Measurements from ENCODE around the gene EIF3M.

Gene EIF3M

GRCh38 chr11:32569313-32569881 is 14.2 kb upstream of the EIF3M start:
- Histone ChIP-seq H3K27ac (ENCODE audit: low read depth, low read length) (no peak overlapping the region), H3K27me3 (ENCODE audit: control insufficient read depth, insufficient read depth, low read length) (peaks cover 8% of the 10 kb centered on the region; the same call in 1 of the 2 replicates), H3K4me3 (ENCODE audit: low read depth, low read length) (no peak overlapping the region)

GRCh38 chr11:32571039-32571438 is 12.6 kb upstream of the EIF3M start:
- peaks cover 8% of the 10 kb centered on the region; the same call in 1 of the 2 replicates for H3K27me3 ChIP-seq (ENCODE audit: control insufficient read depth, insufficient read depth, low read length)
- H3K27ac ChIP-seq (ENCODE audit: low read depth, low read length) = no peak overlapping the region
- H3K36me3 ChIP-seq (ENCODE audit: control insufficient read depth, insufficient read depth, low read length) = no peaks in the 10 kb centered on the region

More at GRCh38 chr11:32569313-32569881, 14.2 kb upstream of the EIF3M start:
- Histone ChIP-seq H3K9me3 (ENCODE audit: control insufficient read depth, insufficient read depth, low read depth, low read length) (no peaks in the 10 kb centered on the region), H3K9ac (ENCODE audit: low read length) (no peak overlapping the region), H3K4me1 (ENCODE audit: control insufficient read depth, insufficient read depth, low read length) (peaks cover 8% of the 10 kb centered on the region), H3K36me3 (ENCODE audit: control insufficient read depth, insufficient read depth, low read length) (no peaks in the 10 kb centered on the region)

GRCh38 chr11:32573228-32573627 is 10.4 kb upstream of the EIF3M start:
- H3K9me3 ChIP-seq (ENCODE audit: control insufficient read depth, insufficient read depth, low read depth, low read length) = no peaks in the 10 kb centered on the region
- H3K27ac ChIP-seq (ENCODE audit: low read depth, low read length) = no peak overlapping the region
- peaks cover 8% of the 10 kb centered on the region; the same call in 1 of the 2 replicates for H3K27me3 ChIP-seq (ENCODE audit: control insufficient read depth, insufficient read depth, low read length)
- peaks cover 8% of the 10 kb centered on the region for H3K4me1 ChIP-seq (ENCODE audit: control insufficient read depth, insufficient read depth, low read length)
- H3K9ac ChIP-seq (ENCODE audit: low read length) = no peak overlapping the region
- H3K36me3 ChIP-seq (ENCODE audit: control insufficient read depth, insufficient read depth, low read length) = no peaks in the 10 kb centered on the region
- H3K4me3 ChIP-seq (ENCODE audit: low read depth, low read length) = no peak overlapping the region

More at GRCh38 chr11:32571039-32571438, 12.6 kb upstream of the EIF3M start:
- Histone ChIP-seq H3K4me1 (ENCODE audit: control insufficient read depth, insufficient read depth, low read length) (peaks cover 8% of the 10 kb centered on the region), H3K9me3 (ENCODE audit: control insufficient read depth, insufficient read depth, low read depth, low read length) (no peaks in the 10 kb centered on the region), H3K4me3 (ENCODE audit: low read depth, low read length) (no peak overlapping the region), H3K9ac (ENCODE audit: low read length) (no peak overlapping the region)

GRCh38 chr11:32574421-32574820 is 9.2 kb upstream of the EIF3M start:
- Histone ChIP-seq H3K9ac (ENCODE audit: low read length) (no peak overlapping the region), H3K27ac (ENCODE audit: low read depth, low read length) (no peak overlapping the region), H3K4me1 (ENCODE audit: control insufficient read depth, insufficient read depth, low read length) (peaks cover 8% of the 10 kb centered on the region), H3K4me3 (ENCODE audit: low read depth, low read length) (no peak overlapping the region), H3K36me3 (ENCODE audit: control insufficient read depth, insufficient read depth, low read length) (no peaks in the 10 kb centered on the region), H3K9me3 (ENCODE audit: control insufficient read depth, insufficient read depth, low read depth, low read length) (no peaks in the 10 kb centered on the region), H3K27me3 (ENCODE audit: control insufficient read depth, insufficient read depth, low read length) (peaks cover 8% of the 10 kb centered on the region; the same call in 1 of the 2 replicates)

- Histone ChIP-seq H3K36me3 (ENCODE audit: control insufficient read depth, insufficient read depth, low read length) (no peaks in the 10 kb centered on the region), H3K4me3 (ENCODE audit: low read depth, low read length) (no peak overlapping the region), H3K4me1 (ENCODE audit: control insufficient read depth, insufficient read depth, low read length) (peaks cover 8% of the 10 kb centered on the region), H3K27ac (ENCODE audit: low read depth, low read length) (no peak overlapping the region), H3K9ac (ENCODE audit: low read length) (no peak overlapping the region), H3K27me3 (ENCODE audit: control insufficient read depth, insufficient read depth, low read length) (peaks cover 8% of the 10 kb centered on the region; the same call in 1 of the 2 replicates), H3K9me3 (ENCODE audit: control insufficient read depth, insufficient read depth, low read depth, low read length) (no peaks in the 10 kb centered on the region)
Measured at GRCh38 chr11:32575070-32575469, 8.6 kb upstream of the EIF3M start.

GRCh38 chr11:32576456-32576855 is 7.2 kb upstream of the EIF3M start:
- no peaks in the 10 kb centered on the region for H3K9me3 ChIP-seq (ENCODE audit: control insufficient read depth, insufficient read depth, low read depth, low read length)
- no peaks in the 10 kb centered on the region for H3K27me3 ChIP-seq (ENCODE audit: control insufficient read depth, insufficient read depth, low read length)
- H3K36me3 ChIP-seq (ENCODE audit: control insufficient read depth, insufficient read depth, low read length) = no peaks in the 10 kb centered on the region
- peaks cover 8% of the 10 kb centered on the region for H3K4me1 ChIP-seq (ENCODE audit: control insufficient read depth, insufficient read depth, low read length)
- H3K4me3 ChIP-seq (ENCODE audit: low read depth, low read length) = no peak overlapping the region
- H3K27ac ChIP-seq (ENCODE audit: low read depth, low read length) = no peak overlapping the region
- no peak overlapping the region for H3K9ac ChIP-seq (ENCODE audit: low read length)

GRCh38 chr11:32580967-32581366 is 2.7 kb upstream of the EIF3M start:
- H3K4me1 ChIP-seq (ENCODE audit: control insufficient read depth, insufficient read depth, low read length) = peaks cover 15% of the 10 kb centered on the region
- no peaks in the 10 kb centered on the region for H3K9me3 ChIP-seq (ENCODE audit: control insufficient read depth, insufficient read depth, low read depth, low read length)
- H3K9ac ChIP-seq (ENCODE audit: low read length) = no peak overlapping the region
- H3K36me3 ChIP-seq (ENCODE audit: control insufficient read depth, insufficient read depth, low read length) = no peaks in the 10 kb centered on the region
- no peak overlapping the region for H3K27ac ChIP-seq (ENCODE audit: low read depth, low read length)
- H3K27me3 ChIP-seq (ENCODE audit: control insufficient read depth, insufficient read depth, low read length) = no peaks in the 10 kb centered on the region
- no peak overlapping the region for H3K4me3 ChIP-seq (ENCODE audit: low read depth, low read length)

- peaks cover 20% of the 10 kb centered on the region for H3K4me1 ChIP-seq (ENCODE audit: control insufficient read depth, insufficient read depth, low read length)
- no peaks in the 10 kb centered on the region for H3K27me3 ChIP-seq (ENCODE audit: control insufficient read depth, insufficient read depth, low read length)
- H3K36me3 ChIP-seq (ENCODE audit: control insufficient read depth, insufficient read depth, low read length) = 0 out of 2 replicates have a peak, but pooled peaks cover under 1% of the 10 kb centered on the region
- H3K27ac ChIP-seq (ENCODE audit: low read depth, low read length) = no peak overlapping the region
- no peaks in the 10 kb centered on the region for H3K9me3 ChIP-seq (ENCODE audit: control insufficient read depth, insufficient read depth, low read depth, low read length)
- no peak overlapping the region for H3K4me3 ChIP-seq (ENCODE audit: low read depth, low read length)
- H3K9ac ChIP-seq (ENCODE audit: low read length) = no peak overlapping the region
Measured at GRCh38 chr11:32581556-32581955, 2.1 kb upstream of the EIF3M start.

GRCh38 chr11:32584921-32585320 is 1.3 kb downstream of the EIF3M start:
- H3K9me3 ChIP-seq (ENCODE audit: control insufficient read depth, insufficient read depth, low read depth, low read length) = no peaks in the 10 kb centered on the region
- H3K36me3 ChIP-seq (ENCODE audit: control insufficient read depth, insufficient read depth, low read length) = peaks cover 31% of the 10 kb centered on the region
- H3K9ac ChIP-seq (ENCODE audit: low read length) = peak overlapping the region; percentile 100
- H3K27ac ChIP-seq (ENCODE audit: low read depth, low read length) = peak overlapping the region; percentile 10; the same call in 1 of the 2 replicates
- H3K4me1 ChIP-seq (ENCODE audit: control insufficient read depth, insufficient read depth, low read length) = peaks cover 20% of the 10 kb centered on the region
- H3K4me3 ChIP-seq (ENCODE audit: low read depth, low read length) = peak overlapping the region; percentile 97
- H3K27me3 ChIP-seq (ENCODE audit: control insufficient read depth, insufficient read depth, low read length) = no peaks in the 10 kb centered on the region

- Histone ChIP-seq H3K27ac (ENCODE audit: low read depth, low read length) (no peak overlapping the region), H3K4me1 (ENCODE audit: control insufficient read depth, insufficient read depth, low read length) (peaks cover 14% of the 10 kb centered on the region), H3K9me3 (ENCODE audit: control insufficient read depth, insufficient read depth, low read depth, low read length) (no peaks in the 10 kb centered on the region), H3K27me3 (ENCODE audit: control insufficient read depth, insufficient read depth, low read length) (no peaks in the 10 kb centered on the region), H3K36me3 (ENCODE audit: control insufficient read depth, insufficient read depth, low read length) (peaks cover 49% of the 10 kb centered on the region), H3K4me3 (ENCODE audit: low read depth, low read length) (no peak overlapping the region), H3K9ac (ENCODE audit: low read length) (no peak overlapping the region)
Measured at GRCh38 chr11:32586576-32587190, 3.1 kb downstream of the EIF3M start.

GRCh38 chr11:32594272-32594671 is 10.6 kb downstream of the EIF3M start:
- no peak overlapping the region for H3K9ac ChIP-seq (ENCODE audit: low read length)
- H3K4me1 ChIP-seq (ENCODE audit: control insufficient read depth, insufficient read depth, low read length) = peaks cover 15% of the 10 kb centered on the region
- H3K27me3 ChIP-seq (ENCODE audit: control insufficient read depth, insufficient read depth, low read length) = no peaks in the 10 kb centered on the region

More at GRCh38 chr11:32594272-32594671, 10.6 kb downstream of the EIF3M start:
- Histone ChIP-seq H3K9me3 (ENCODE audit: control insufficient read depth, insufficient read depth, low read depth, low read length) (no peaks in the 10 kb centered on the region), H3K27ac (ENCODE audit: low read depth, low read length) (no peak overlapping the region), H3K36me3 (ENCODE audit: control insufficient read depth, insufficient read depth, low read length) (peaks cover 93% of the 10 kb centered on the region), H3K4me3 (ENCODE audit: low read depth, low read length) (no peak overlapping the region)
